Uterus (tissue), 4 donors: ENCODE data around the gene PPP1R3E. TPM values are rescaled to one million over a fixed set of nuclear protein-coding genes. Genes with fewer than 3 reads are reported as not detected.

Experiments
- DNase-seq, 2 donors: peaks; one replicate each; pipeline ENCODE4 v3.0.0-alpha.2; 2019 to 2020
- H3K27ac ChIP-seq, 2 donors: fragments of 200-600 bp; sonication (generic); 1 replicate in 1 of 2; 2 replicates in 1 of 2; pipeline ENCODE4 v1.5.1; 2016 to 2018
- H3K27me3 ChIP-seq, 2 donors: fragments of 200-600 bp; sonication (generic); one replicate each; pipeline ENCODE4 v1.5.1; 2018 to 2019; ENCODE audit warnings: control low read depth in 1 of 2
- H3K36me3 ChIP-seq, 2 donors: fragments of 200-600 bp; sonication (generic); one replicate each; pipeline ENCODE4 v1.5.1; 2019; ENCODE audit warnings: control low read depth in 1 of 2
- H3K4me1 ChIP-seq, 2 donors: fragments of 200-600 bp; sonication (generic); one replicate each; pipeline ENCODE4 v1.5.1; 2018 to 2019; ENCODE audit warnings: control low read depth in 1 of 2
- H3K4me3 ChIP-seq, 2 donors: fragments of 200-600 bp; sonication (generic); 1 replicate in 1 of 2; 2 replicates in 1 of 2; pipeline ENCODE4 v1.5.1; 2018 to 2019; ENCODE audit warnings: mild to moderate bottlenecking in 1 of 2
- H3K9me3 ChIP-seq, 2 donors: fragments of 200-600 bp; sonication (generic); one replicate each; pipeline ENCODE4 v1.5.1; 2019; ENCODE audit warnings: control low read depth in 1 of 2
- CTCF ChIP-seq, 4 experiments: fragments of 200-600 bp in 2 of 4; fragments of 450-650 bp in 2 of 4; sonication (generic) in 2 of 4; IDR thresholded peaks; one replicate each; pipeline ENCODE4 v1.5.1; 2016 to 2019; ENCODE audit warnings: antibody characterized with exemption in 4 of 4, mild to moderate bottlenecking in 2 of 4, moderate library complexity in 1 of 4
- POLR2A ChIP-seq, 2 donors: fragments of 450-650 bp; IDR thresholded peaks; one replicate each; pipeline ENCODE4 v1.6.1; 2016; ENCODE audit warnings: antibody characterized with exemption in 2 of 2, mild to moderate bottlenecking in 1 of 2, moderate library complexity in 1 of 2
- intact Hi-C: fragments of 100-400 bp; cut with DNase I; formaldehyde crosslinking; loops from one replicate; pipeline ENCODE4 v1.15.1; 2023; ENCODE audit warnings: low total_unique reads
- total RNA-seq, 4 donors: library from RNA; depleted of rRNA in 3 of 4; stranded (reverse); fragments of >200 nt in 3 of 4; gene quantifications; one replicate each; pipeline versions ENCODE4 v1.1.0 to v1.2.4, GENCODE V29; 2014 to 2023
- donor health status: DM: yes; HTN: yes; CAD: no.

The PPP1R3E gene
- total RNA-seq, 4 donors from 2014 or later, result 0.88 to 23.5 (median 6.5) TPM

- DNase-seq, result no peak
- H3K4me1 ChIP-seq, result peaks cover 0 to 16% of the 10 kb centered on the region in 2 donors
- H3K36me3 ChIP-seq, result no peaks in the 10 kb centered on the region
- no peak overlapping the region for H3K4me3 ChIP-seq
- no peak overlapping the region for H3K27ac ChIP-seq
- no peaks in the 10 kb centered on the region for H3K27me3 ChIP-seq
- TF ChIP-seq POLR2A (IDR thresholded peaks at IDR 0.05) (no peak), CTCF (IDR thresholded peaks at IDR 0.05) (no peak)
- intact Hi-C loops, result no loop called here
- no peaks in the 10 kb centered on the region for H3K9me3 ChIP-seq
These were observed 7.9 kb upstream of the PPP1R3E start for GRCh38 chr14:23310546-23310945.

GRCh38 chr14:23308721-23309445, 6.2 kb upstream of the PPP1R3E start:
- intact Hi-C loops, result no loop called here
- TF ChIP-seq CTCF (IDR thresholded peaks at IDR 0.05), result no peak
- TF ChIP-seq POLR2A (IDR thresholded peaks at IDR 0.05), result no peak
- no peak overlapping the region for H3K4me3 ChIP-seq
- no peaks in the 10 kb centered on the region for H3K36me3 ChIP-seq
- no peaks in the 10 kb centered on the region for H3K27me3 ChIP-seq
- peaks cover 0 to 16% of the 10 kb centered on the region in 2 donors for H3K4me1 ChIP-seq
- H3K27ac ChIP-seq, result peak overlapping the region in 1 of 2 donors; percentile 17
- H3K9me3 ChIP-seq, result no peaks in the 10 kb centered on the region
- no peak for DNase-seq

- Histone ChIP-seq H3K9me3 (no peaks in the 10 kb centered on the region), H3K4me1 (peaks cover 0 to 20% of the 10 kb centered on the region in 2 donors), H3K27ac (peak overlapping the region; percentile 86 to 88), H3K27me3 (no peaks in the 10 kb centered on the region), H3K4me3 (peak overlapping the region; percentile 58 to 79), H3K36me3 (no peaks in the 10 kb centered on the region)
- intact Hi-C loops, result no loop called here
- DNase-seq, result no peak
- TF ChIP-seq POLR2A (IDR thresholded peaks at IDR 0.05) (no peak), CTCF (IDR thresholded peaks at IDR 0.05) (no peak)
These were observed 5.3 kb upstream of the PPP1R3E start for GRCh38 chr14:23307687-23308644.

- intact Hi-C loops, result no loop called here
- peaks cover 0 to 22% of the 10 kb centered on the region in 2 donors for H3K4me1 ChIP-seq
These were observed 4.5 kb upstream of the PPP1R3E start for GRCh38 chr14:23307146-23307530.

More at GRCh38 chr14:23307146-23307530, 4.5 kb upstream of the PPP1R3E start:
- peak overlapping the region; percentile 86 to 88 for H3K27ac ChIP-seq
- H3K4me3 ChIP-seq, result peak overlapping the region; percentile 58 to 79
- no peaks in the 10 kb centered on the region for H3K9me3 ChIP-seq
- TF ChIP-seq CTCF (IDR thresholded peaks at IDR 0.05) (no peak), POLR2A (IDR thresholded peaks at IDR 0.05) (no peak)
- no peaks in the 10 kb centered on the region for H3K36me3 ChIP-seq
- no peak for DNase-seq
- H3K27me3 ChIP-seq, result no peaks in the 10 kb centered on the region
